Caki2 (cell line): Measurements from ENCODE around the gene TBC1D21. TPM values are rescaled to one million over a fixed set of nuclear protein-coding genes. Genes with fewer than 3 reads are reported as not detected.

Source experiments
- DNase-seq: peaks from one replicate; pipeline ENCODE4 v3.0.0-alpha.2; 2015; ENCODE audit warnings: low read depth
- in situ Hi-C: cut with HindIII; loops from 2 replicates; pipeline ENCODE4 v1.10.0; 2016; ENCODE audit warnings: low sequenced_read_pairs, low pct_unique_long_range_greater_than_20kb, mixed read lengths
- total RNA-seq: library from RNA; depleted of rRNA; stranded (reverse); fragments of >200 nt; shearing (Covaris generic); gene quantifications from 2 replicates; pipeline ENCODE4 v1.2.3, GENCODE V29; 2014; ENCODE audit warnings: low replicate concordance

Gene TBC1D21
- total RNA-seq, 1 experiment from 2014 or later, result not detected

- in situ Hi-C loops, result no loop called here
- no peak for DNase-seq
These were observed 10.8 kb downstream of the TBC1D21 start for GRCh38 chr15:73884159-73884558.

GRCh38 chr15:73885954-73886700 is 12.8 kb downstream of the TBC1D21 start:
- in situ Hi-C loops, result no loop called here
- no peak for DNase-seq

DNA sequence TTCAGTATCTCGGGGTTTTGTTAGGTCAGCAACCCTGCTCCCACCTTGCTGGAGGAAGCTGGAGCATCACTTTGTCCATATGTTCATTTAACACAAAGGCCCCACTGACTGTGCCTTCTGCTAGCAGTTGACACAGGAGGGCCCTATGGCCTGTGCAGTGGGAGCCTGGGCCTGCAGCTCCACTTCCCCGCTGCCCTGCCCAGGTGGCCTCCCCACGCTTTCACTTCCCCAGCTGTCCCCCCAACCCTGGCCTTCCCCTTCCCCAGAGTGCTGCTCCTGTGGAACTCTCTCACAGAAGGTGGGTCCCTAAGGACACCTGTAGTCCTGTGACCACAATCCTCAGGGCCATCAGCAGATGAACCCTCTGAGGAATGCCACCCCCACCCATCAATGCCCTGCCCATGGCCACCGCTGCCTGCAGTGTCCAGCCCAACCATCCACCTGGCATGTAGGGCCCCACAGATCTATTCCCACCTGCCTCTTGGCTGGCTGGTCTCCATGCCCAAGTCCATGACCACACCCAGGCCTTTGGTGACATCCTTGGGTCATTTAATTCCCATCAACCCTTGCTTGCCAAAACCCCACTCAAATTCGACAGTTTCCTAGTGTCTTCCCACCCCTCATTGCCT is 13.5 kb downstream of the TBC1D21 start:
- in situ Hi-C loops, result no loop called here
- DNase-seq, result no peak

- in situ Hi-C loops, result no loop called here
- DNase-seq, result no peak
These were observed 14.1 kb downstream of the TBC1D21 start for GRCh38 chr15:73887481-73887880.

GRCh38 chr15:73888224-73889041 is 15.1 kb downstream of the TBC1D21 start:
- DNase-seq, result no peak
- in situ Hi-C loops, result no loop called here

- DNase-seq, result no peak
- in situ Hi-C loops, result no loop called here
These were observed 15.8 kb downstream of the TBC1D21 start for GRCh38 chr15:73889053-73889761.

GRCh38 chr15:73889762-73890124 is 16.4 kb downstream of the TBC1D21 start:
- no peak for DNase-seq
- in situ Hi-C loops, result no loop called here

- in situ Hi-C loops, result no loop called here
- DNase-seq, result no peak
These were observed 18.3 kb downstream of the TBC1D21 start for GRCh38 chr15:73891328-73892315.

GRCh38 chr15:73892446-73893226 is 19.3 kb downstream of the TBC1D21 start:
- no peak for DNase-seq
- in situ Hi-C loops, result no loop called here

- in situ Hi-C loops, result no loop called here
These were observed 20.9 kb downstream of the TBC1D21 start for GRCh38 chr15:73894133-73894814.

DNA sequence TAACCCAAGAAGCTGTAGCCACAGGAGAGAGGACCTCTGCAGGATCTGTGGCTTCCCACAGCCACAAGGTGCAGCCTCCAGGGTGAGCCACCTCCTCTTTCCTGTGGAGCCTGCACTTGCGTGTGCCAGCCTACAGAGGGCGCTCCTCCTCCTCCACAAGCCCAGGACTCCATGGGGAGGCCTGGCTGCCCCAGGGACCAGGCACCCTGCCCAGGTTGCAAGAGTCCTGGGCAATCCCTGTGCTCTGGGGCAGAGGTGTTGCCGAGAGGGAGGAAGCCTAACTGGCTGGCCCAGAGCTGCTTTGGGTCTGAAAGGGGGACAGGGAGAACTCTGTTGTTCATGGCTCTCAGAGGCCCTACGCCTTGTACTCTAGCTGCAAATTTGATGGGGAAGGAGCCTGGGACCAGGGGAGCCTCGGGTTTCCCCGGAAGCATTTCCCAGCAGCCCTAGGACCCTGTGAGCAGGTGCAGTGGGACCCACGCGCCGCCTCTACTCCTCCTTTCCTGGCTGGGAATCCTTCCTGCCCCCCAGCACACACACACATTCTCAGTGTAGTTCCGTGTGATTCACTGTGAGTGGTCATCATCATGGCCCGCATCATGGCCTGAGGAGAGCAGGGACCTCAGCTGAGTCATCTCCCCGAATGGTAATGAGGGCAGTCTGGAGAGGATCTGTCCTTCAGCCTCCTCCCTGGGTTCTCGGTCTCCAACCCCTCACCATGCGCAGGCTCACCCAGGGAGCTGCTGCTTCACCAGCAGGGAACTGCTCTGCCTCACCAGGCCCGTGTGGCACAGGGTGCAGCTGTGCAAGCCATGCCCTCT is 24.3 kb downstream of the TBC1D21 start:
- peak; percentile 67 for DNase-seq
- in situ Hi-C loops, result no loop called here

More at GRCh38 chr15:73894133-73894814, 20.9 kb downstream of the TBC1D21 start:
- DNase-seq, result no peak

DNA sequence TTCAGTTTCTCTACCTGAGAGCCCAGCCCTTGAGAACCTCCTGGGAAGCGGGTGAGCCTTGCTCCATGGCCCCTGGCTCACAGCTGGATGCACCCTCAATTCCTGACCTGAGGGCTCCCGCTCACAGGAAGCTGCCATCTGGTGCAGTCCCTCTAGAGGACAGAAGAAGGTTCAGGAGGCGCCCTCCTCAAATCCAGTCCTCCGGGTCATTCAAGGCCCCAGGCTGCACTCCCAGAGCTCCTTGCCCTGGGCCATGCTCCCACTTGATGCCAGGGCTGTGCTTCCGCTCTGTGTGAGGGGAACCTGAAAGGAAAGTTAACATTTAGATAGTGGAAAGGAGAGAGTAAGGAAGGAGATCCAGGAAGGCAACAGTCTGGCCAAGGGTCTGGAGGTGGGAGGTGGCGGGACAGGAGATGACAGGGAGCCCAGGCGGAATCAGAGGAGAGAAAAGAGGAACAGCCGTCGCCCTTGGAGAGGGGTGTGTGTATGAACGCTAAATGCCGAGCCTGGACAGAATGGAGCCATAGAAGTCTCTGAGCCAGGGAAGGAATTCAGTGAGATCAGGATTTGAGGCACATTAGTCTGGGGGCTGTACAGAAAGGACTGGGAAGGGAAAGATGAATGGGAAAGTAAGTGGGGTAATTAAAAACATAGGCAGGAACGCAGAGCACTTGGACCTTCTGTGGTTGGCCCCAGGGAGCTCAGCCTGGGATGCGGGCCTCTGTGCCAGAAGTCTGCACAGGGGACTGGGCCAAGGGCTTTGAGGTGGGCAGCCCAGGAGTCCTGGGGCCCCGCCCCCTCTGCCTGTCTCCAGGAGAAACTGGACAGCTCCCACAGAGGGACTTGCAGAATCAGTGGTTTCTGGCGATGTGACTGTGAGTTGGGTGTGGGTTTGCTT is 26.1 kb downstream of the TBC1D21 start:
- DNase-seq, result no peak
- in situ Hi-C loops, result no loop called here

DNA sequence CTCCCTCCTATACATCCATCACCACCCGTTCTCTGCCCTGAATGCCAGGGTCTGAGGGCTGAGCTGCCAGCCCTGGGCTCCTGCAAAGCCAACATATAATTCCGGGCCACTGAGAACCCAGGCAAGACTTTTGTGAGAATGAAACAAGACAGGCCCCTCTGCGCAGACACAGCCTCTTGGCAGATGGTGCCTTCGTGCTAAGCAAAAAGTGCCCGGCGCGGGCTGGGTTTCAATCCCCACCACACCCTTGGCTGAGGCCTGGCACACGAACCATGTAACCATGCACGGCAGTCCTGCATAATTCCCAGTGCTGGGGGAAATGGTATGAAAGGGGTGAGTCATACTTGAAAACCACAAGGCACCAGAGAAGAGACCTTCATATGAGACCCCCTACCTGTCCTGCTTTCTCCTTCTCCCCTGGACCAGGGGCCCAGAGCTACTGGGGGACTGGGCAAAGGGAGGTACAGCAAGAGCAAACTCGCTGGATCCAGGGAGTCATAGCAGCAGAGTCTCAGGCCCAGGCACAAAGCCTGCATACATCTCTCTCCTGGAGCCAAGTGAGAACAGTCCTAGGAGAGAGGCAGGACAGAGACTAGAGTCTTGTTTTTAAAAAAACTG is 26.8 kb downstream of the TBC1D21 start:
- DNase-seq, result no peak
- in situ Hi-C loops, result no loop called here

GRCh38 chr15:73901126-73901810 is 27.9 kb downstream of the TBC1D21 start:
- in situ Hi-C loops, result no loop called here
- DNase-seq, result no peak
